Gastrocnemius medialis (tissue), 4 donors: ENCODE data around the gene CEP112.

Experiments used
- CTCF ChIP-seq, 5 experiments: fragments of 450-650 bp in 3 of 5; fragments of 200-600 bp in 2 of 5; sonication (generic) in 2 of 5; IDR thresholded peaks in 4 of 5; conservative IDR thresholded peaks in 1 of 5; 1 replicate in 4 of 5; 2 replicates in 1 of 5; pipeline ENCODE4 v1.5.1; 2016 to 2019; ENCODE audit warnings: antibody characterized with exemption in 5 of 5, mild to moderate bottlenecking in 3 of 5, moderate library complexity in 3 of 5
- POLR2A ChIP-seq, 2 donors: fragments of 450-650 bp; IDR thresholded peaks; one replicate each; pipeline ENCODE4 v1.6.1; 2017; ENCODE audit warnings: antibody characterized with exemption in 2 of 2, mild to moderate bottlenecking in 2 of 2, moderate library complexity in 2 of 2

GRCh38 chr17:65855675-65856074, 336.3 kb downstream of the CEP112 start:
- TF ChIP-seq CTCF (IDR thresholded peaks at IDR 0.05 in 4 of 5, conservative IDR thresholded peaks at IDR 0.05 in 1 of 5) (no peak), POLR2A (IDR thresholded peaks at IDR 0.05) (no peak)
